H1 (cell line): ENCODE data around the gene COL8A2. TPM values are rescaled to one million over a fixed set of nuclear protein-coding genes. Genes with fewer than 3 reads are reported as not detected.

ENCODE experiments used
- CTCF ChIA-PET: fragments of 300-600 bp; sonication (Branson Sonifier 250); formaldehyde crosslinking; loops from one replicate; lab custom pipeline; 2021; ENCODE audit not compliant: partially characterized antibody; lab: Charles Lee
- POLR2A ChIA-PET: fragments of 300-600 bp; sonication (Branson Sonifier 250); formaldehyde crosslinking; loops from one replicate; lab custom pipeline; 2021; ENCODE audit warnings: inconsistent platforms; ENCODE audit not compliant: partially characterized antibody; lab: Charles Lee
- DNase-seq, 2 experiments: peaks; one replicate each; pipeline versions ENCODE4 v3.0.0 to v3.0.0-alpha.2; 2010 to 2022; ENCODE audit warnings: low spot score in 2 of 2, low read depth in 1 of 2, mixed read lengths in 1 of 2
- FAIRE-seq: peaks from 2 replicates; lab custom pipeline; 2011; peaks lifted over from hg19 to GRCh38; lab: Jason Lieb, UNC
- H2AFZ ChIP-seq: 2 replicates; pipeline ENCODE4 v1.8.1; 2012; ENCODE audit warnings: low read length, inconsistent platforms
- H2AK5ac ChIP-seq: 2 replicates; pipeline ENCODE4 v1.6.1; 2013; ENCODE audit warnings: low read depth, low read length
- H2BK120ac ChIP-seq: replicated peaks from 2 replicates; pipeline ENCODE3; 2013; ENCODE audit warnings: low read depth, low read length, inconsistent platforms
- H2BK12ac ChIP-seq: 2 replicates; pipeline ENCODE4 v1.6.1; 2013; ENCODE audit warnings: low read depth, low read length
- H2BK15ac ChIP-seq: 2 replicates; pipeline ENCODE4 v1.6.1; 2013; ENCODE audit warnings: low read length
- H2BK20ac ChIP-seq: 2 replicates; pipeline ENCODE4 v1.6.1; 2013; ENCODE audit warnings: low read length
- H2BK5ac ChIP-seq: 2 replicates; pipeline ENCODE4 v1.6.1; 2013; ENCODE audit warnings: low read depth, low read length
- H3K14ac ChIP-seq: 2 replicates; pipeline ENCODE4 v1.6.1; 2013; ENCODE audit warnings: inconsistent platforms; ENCODE audit not compliant: insufficient read length
- H3K18ac ChIP-seq: 2 replicates; pipeline ENCODE4 v1.6.1; 2013; ENCODE audit warnings: low read length; ENCODE audit errors: extremely low read depth
- H3K23ac ChIP-seq: 2 replicates; pipeline ENCODE4 v1.6.1; 2013; ENCODE audit warnings: inconsistent platforms; ENCODE audit not compliant: insufficient read length
- H3K23me2 ChIP-seq: 2 replicates; pipeline ENCODE4 v1.6.1; 2013; ENCODE audit warnings: low read depth, low read length
- H3K27ac ChIP-seq: 2 replicates; pipeline ENCODE4 v1.6.1; 2011; ENCODE audit warnings: low read depth, low read length, inconsistent platforms
- H3K27me3 ChIP-seq, 4 experiments: replicated peaks in 1 of 4; 1 replicate in 1 of 4; 2 replicates in 3 of 4; pipeline versions ENCODE4 v1.6.1 to v1.8.1; 2011 to 2013; ENCODE audit warnings: low read length in 3 of 4, mild to moderate bottlenecking in 3 of 4, inconsistent platforms in 2 of 4, mixed read lengths in 2 of 4, moderate library complexity in 1 of 4; ENCODE audit not compliant: control insufficient read depth in 3 of 4, insufficient read depth in 3 of 4; ENCODE audit errors: extremely low read depth in 1 of 4
- H3K36me3 ChIP-seq, 4 experiments: 2 replicates each; pipeline versions ENCODE4 v1.6.1 to v1.8.1; 2011 to 2013; ENCODE audit warnings: mild to moderate bottlenecking in 4 of 4, low read length in 3 of 4, moderate library complexity in 2 of 4, control low read depth in 1 of 4, inconsistent platforms in 1 of 4; ENCODE audit not compliant: insufficient read depth in 4 of 4, control insufficient read depth in 2 of 4
- H3K4ac ChIP-seq: replicated peaks from 2 replicates; pipeline ENCODE3; 2013; ENCODE audit warnings: low read length, low read depth, mixed read lengths, inconsistent platforms; ENCODE audit not compliant: insufficient read length
- H3K4me1 ChIP-seq, 4 experiments: replicated peaks in 1 of 4; 1 replicate in 1 of 4; 2 replicates in 3 of 4; pipeline versions ENCODE4 v1.6.1 to v1.8.1; 2011 to 2013; ENCODE audit warnings: low read length in 3 of 4, inconsistent platforms in 2 of 4, mixed read lengths in 1 of 4; ENCODE audit not compliant: insufficient read depth in 4 of 4, control insufficient read depth in 3 of 4
- H3K4me2 ChIP-seq, 2 experiments: 2 replicates each; pipeline versions ENCODE4 v1.6.1 to v1.8.1; 2011 to 2013; ENCODE audit warnings: low read depth in 2 of 2, low read length in 2 of 2, control low read depth in 1 of 2, inconsistent platforms in 1 of 2, mild to moderate bottlenecking in 1 of 2; ENCODE audit not compliant: insufficient read depth in 1 of 2
- H3K4me3 ChIP-seq, 4 experiments: fragments of 200-600, 300-600 bp in 1 of 4; sonication (generic), shearing (Covaris generic), sonication (Bioruptor Twin) in 1 of 4; 2 replicates each; pipeline versions ENCODE4 v1.5.1 to v1.8.1; 2011 to 2016; ENCODE audit warnings: low read length in 4 of 4, low read depth in 3 of 4, control low read depth in 2 of 4, inconsistent platforms in 2 of 4, mild to moderate bottlenecking in 2 of 4, mixed read lengths in 1 of 4, moderate library complexity in 1 of 4; ENCODE audit not compliant: insufficient read depth in 2 of 4; ENCODE audit errors: extremely low read depth in 1 of 4
- H3K56ac ChIP-seq: replicated peaks from 2 replicates; pipeline ENCODE3; 2013; ENCODE audit warnings: low read depth, mild to moderate bottlenecking, mixed read lengths, low read length, inconsistent platforms; ENCODE audit not compliant: insufficient read length
- H3K79me1 ChIP-seq: 2 replicates; pipeline ENCODE4 v1.6.1; 2013; ENCODE audit warnings: low read depth, low read length, control low read depth
- H3K79me2 ChIP-seq, 2 experiments: 2 replicates each; pipeline versions ENCODE4 v1.6.1 to v1.8.1; 2012 to 2013; ENCODE audit warnings: low read length in 2 of 2, mild to moderate bottlenecking in 2 of 2, inconsistent platforms in 1 of 2; ENCODE audit not compliant: insufficient read depth in 2 of 2, control insufficient read depth in 1 of 2
- H3K9ac ChIP-seq, 4 experiments: replicated peaks in 1 of 4; 1 replicate in 1 of 4; 2 replicates in 3 of 4; pipeline versions ENCODE4 v1.6.1 to v1.8.1; 2011 to 2013; ENCODE audit warnings: low read depth in 3 of 4, low read length in 3 of 4, control low read depth in 2 of 4, mild to moderate bottlenecking in 2 of 4, moderate library complexity in 2 of 4, inconsistent platforms in 1 of 4; ENCODE audit errors: extremely low read depth in 1 of 4
- H3K9me3 ChIP-seq, 2 experiments: 2 replicates each; pipeline versions ENCODE4 v1.6.1 to v1.8.1; 2012 to 2013; ENCODE audit warnings: mild to moderate bottlenecking in 2 of 2, moderate library complexity in 2 of 2, control low read depth in 1 of 2, inconsistent platforms in 1 of 2, low read depth in 1 of 2, low read length in 1 of 2, mixed read lengths in 1 of 2; ENCODE audit not compliant: insufficient read depth in 2 of 2
- H4K20me1 ChIP-seq, 2 experiments: replicated peaks in 1 of 2; 2 replicates each; pipeline versions ENCODE3 to v1.8.1; 2011 to 2013; ENCODE audit warnings: inconsistent platforms in 2 of 2, low read length in 2 of 2, mild to moderate bottlenecking in 1 of 2; ENCODE audit not compliant: insufficient read depth in 2 of 2, control insufficient read depth in 1 of 2
- H4K5ac ChIP-seq: 2 replicates; pipeline ENCODE4 v1.6.1; 2013; ENCODE audit warnings: low read length, low read depth, mixed read lengths, inconsistent platforms; ENCODE audit not compliant: insufficient read length
- H4K8ac ChIP-seq: 2 replicates; pipeline ENCODE4 v1.8.0; 2013; ENCODE audit warnings: mild to moderate bottlenecking, moderate library complexity, low read length, inconsistent platforms; ENCODE audit not compliant: insufficient read depth; ENCODE audit errors: extremely low read depth
- H4K91ac ChIP-seq: replicated peaks from 2 replicates; pipeline ENCODE3; 2013; ENCODE audit warnings: low read length, mixed read lengths, inconsistent platforms; ENCODE audit not compliant: insufficient read length
- BRCA1 ChIP-seq: IDR thresholded peaks from 2 replicates; pipeline ENCODE4 v1.6.1; 2012; ENCODE audit warnings: low read depth, low read length, improper control_type of control experiment
- SP1 ChIP-seq: IDR thresholded peaks from 2 replicates; pipeline ENCODE4 v1.6.1; 2011; ENCODE audit warnings: low read depth, low read length
- SP2 ChIP-seq: IDR thresholded peaks from 2 replicates; pipeline ENCODE4 v1.6.1; 2012; ENCODE audit warnings: mild to moderate bottlenecking, low read length, inconsistent platforms
- WGBS, 2 experiments: shearing (Covaris generic) in 1 of 2; methylation state at CpG; one replicate each; pipeline versions ENCODE4 v1.1.6 to v1.1.7; 2013 to 2015; ENCODE audit warnings: low lambda C conversion rate in 2 of 2, mixed read lengths in 2 of 2, inconsistent platforms in 1 of 2, low coverage in 1 of 2, missing lambda C conversion rate in 1 of 2; ENCODE audit not compliant: insufficient replicate concordance in 2 of 2, insufficient coverage in 1 of 2, insufficient read length in 1 of 2; ENCODE audit errors: extremely low coverage in 1 of 2, missing lambda C conversion rate in 1 of 2; 5-methylcytosine and 5-hydroxymethylcytosine counted together
- polyA plus RNA-seq, 7 experiments: library from polyadenylated mRNA; depleted of rRNA in 3 of 7; stranded (reverse) in 5 of 7; unstranded in 2 of 7; fragments of >200 nt in 5 of 7; fragments of 200-250 nt in 2 of 7; gene quantifications; 1 replicate in 5 of 7; 2 replicates in 1 of 7; 4 replicates in 1 of 7; pipeline versions ENCODE4 v1.2.1 to v1.2.3, GENCODE V29; 2011 to 2013; ENCODE audit warnings: missing spikeins in 2 of 7, mixed read lengths in 2 of 7
- total RNA-seq: library from RNA; stranded (reverse); fragmentation: NEBNext Ultra II Directional; extraction: Animal tissue kit (Norgen Biotek cat#: 25700); gene quantifications from 2 replicates; pipeline ENCODE4 v1.2.1, GENCODE V29; 2021

The COL8A2 gene
- total and polyA plus RNA-seq, 2 of the 8 experiments (the other 6 are each of a cell fraction or from before 2014, with no cell fraction given) = 2.1 to 2.8 TPM

DNA sequence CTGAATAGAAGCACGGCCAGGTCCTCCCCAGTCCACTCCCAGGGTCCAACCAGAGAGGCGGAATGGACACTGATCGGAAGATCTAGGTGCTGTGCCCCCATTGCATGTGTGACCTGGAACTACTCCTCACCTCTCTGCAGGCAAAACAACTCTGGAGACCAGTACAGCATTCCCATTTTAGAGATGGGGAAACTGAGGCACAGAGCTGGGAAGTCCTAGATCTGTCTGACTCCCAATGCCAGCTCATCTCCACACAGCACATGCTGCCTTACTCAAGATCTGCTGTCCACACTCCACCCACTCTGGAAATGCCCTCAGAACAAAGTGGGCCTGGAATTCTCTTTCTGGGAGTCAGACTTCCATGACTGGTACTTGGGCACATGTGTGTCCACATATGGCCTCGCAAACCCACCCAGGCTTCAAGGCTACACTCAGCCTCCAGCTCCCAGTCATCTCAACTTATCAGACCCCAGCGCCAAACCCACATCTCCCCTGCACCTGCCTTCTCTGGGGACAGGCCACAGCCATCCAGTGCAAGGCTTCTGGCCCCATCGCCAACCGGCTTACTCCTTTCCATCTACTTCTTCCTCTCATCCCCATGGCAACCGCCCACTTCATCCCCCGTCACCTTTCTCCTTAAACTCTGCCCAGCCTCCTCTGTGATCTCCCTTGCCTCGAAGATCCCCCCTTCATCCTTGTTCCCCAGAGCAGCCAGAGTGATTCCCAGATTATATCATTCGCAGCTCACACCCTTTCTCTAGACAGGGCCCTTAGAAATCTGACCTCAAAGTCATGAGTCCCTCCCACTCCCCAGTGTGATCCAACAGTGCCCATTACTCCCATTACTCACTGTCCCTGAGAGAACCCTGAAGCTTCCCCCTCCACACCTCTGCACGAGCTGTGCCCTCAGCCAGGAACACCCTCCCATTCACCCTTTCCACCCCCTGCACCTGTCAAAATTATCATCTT lies 2.7 kb downstream of the COL8A2 start:
- H3K79me2 ChIP-seq = no peaks in the 10 kb centered on the region
- POLR2A ChIA-PET = interaction anchor here (0.7 kb wide), 1 partner anchor 27 kb away, joined by 3 read pairs; the partner anchor contains the start of gene TRAPPC3
- H3K4ac ChIP-seq = no peak overlapping the region
- CTCF ChIA-PET = interaction anchor here (1.0 to 3.2 kb wide), 5 partner anchors 10 to 39 kb away, joined by 3 to 15 read pairs (median 4); no protein-coding TSS in a partner anchor
- no peak overlapping the region for H3K27ac ChIP-seq
- no peak overlapping the region for H2AFZ ChIP-seq
- FAIRE-seq (no peak), DNase-seq (no peak)
- H3K4me1 ChIP-seq = peaks cover 0 to 17% (median 10%) of the 10 kb centered on the region in 4 experiments; a peak in 6 of 7 replicates
- H3K18ac ChIP-seq = no peak overlapping the region
- 90 to 100% methylated on average over 2 to 12 of the region's 12 CpGs for WGBS, 2 experiments
- H2BK20ac ChIP-seq = no peak overlapping the region
- no peak overlapping the region for H2BK12ac ChIP-seq
- no peaks in the 10 kb centered on the region for H3K36me3 ChIP-seq
- H2BK15ac ChIP-seq = no peak overlapping the region
- H4K8ac ChIP-seq = no peak overlapping the region
- H2BK5ac ChIP-seq = no peak overlapping the region
- no peak overlapping the region for H3K4me3 ChIP-seq
- no peak overlapping the region for H3K4me2 ChIP-seq
- H2BK120ac ChIP-seq = no peak overlapping the region
- H4K20me1 ChIP-seq = peaks cover 0 to 5% of the 10 kb centered on the region in 2 experiments
- peaks cover 16 to 38% (median 30%) of the 10 kb centered on the region in 4 experiments for H3K27me3 ChIP-seq
- H4K91ac ChIP-seq = no peak overlapping the region
- no peak overlapping the region for H4K5ac ChIP-seq
- H3K14ac ChIP-seq = no peak overlapping the region
- peaks cover 16% of the 10 kb centered on the region; the same call in 1 of the 2 replicates for H3K23me2 ChIP-seq
- no peak overlapping the region for H2AK5ac ChIP-seq
- H3K9me3 ChIP-seq = no peaks in the 10 kb centered on the region
- no peak overlapping the region for H3K9ac ChIP-seq
- no peak overlapping the region for H3K56ac ChIP-seq
- TF ChIP-seq SP2 (no peak), BRCA1 (no peak), SP1 (no peak)
- no peak overlapping the region for H3K23ac ChIP-seq
- H3K79me1 ChIP-seq = no peaks in the 10 kb centered on the region
